ENCODE data around the gene MAP7D3. TPM values are rescaled to one million over a fixed set of nuclear protein-coding genes. Genes with fewer than 3 reads are reported as not detected.

MAP7D3 gene
- total RNA-seq, 1 donor from 2014 or later: 6.6 TPM

DNA sequence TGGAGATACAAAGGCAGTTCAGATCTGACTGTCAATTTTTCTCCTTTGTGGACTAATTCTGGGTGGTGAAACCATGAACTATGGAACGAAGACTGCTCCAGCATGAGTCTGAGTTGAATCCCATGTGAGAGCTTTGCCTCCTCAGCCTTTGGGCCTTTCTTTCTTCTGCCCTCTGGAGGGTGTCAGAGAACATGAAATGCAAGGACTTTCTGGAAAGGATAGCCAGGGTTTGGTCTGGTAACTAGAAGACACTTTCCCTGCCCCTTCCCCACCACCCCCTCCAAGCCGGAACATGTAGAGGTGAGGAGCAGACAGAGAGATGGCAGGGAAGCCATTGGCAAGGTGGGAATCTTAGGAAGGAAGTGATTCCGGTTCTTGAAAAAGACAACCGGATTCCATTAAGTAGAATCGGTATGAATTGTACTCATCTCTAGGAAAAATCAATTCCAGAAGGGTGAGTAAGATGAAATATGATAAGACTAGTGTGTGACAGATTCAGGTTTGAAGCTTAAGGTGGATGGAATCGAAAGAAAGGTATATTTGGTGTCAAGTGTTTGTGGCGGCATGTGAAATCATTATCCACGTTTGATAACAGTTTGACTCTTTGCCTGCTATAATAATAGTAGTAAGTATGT lies 84.9 kb downstream of the MAP7D3 start:
- Mint-ChIP-seq H3K4me3 (ENCODE audit: unreplicated experiment) (no peak overlapping the region), H3K9me3 (ENCODE audit: unreplicated experiment) (no peaks in the 10 kb centered on the region), H3K36me3 (ENCODE audit: low read depth, unreplicated experiment) (no peaks in the 10 kb centered on the region), H3K4me1 (ENCODE audit: unreplicated experiment) (no peaks in the 10 kb centered on the region), H3K27me3 (ENCODE audit: unreplicated experiment) (peaks cover 1% of the 10 kb centered on the region), H3K27ac (ENCODE audit: unreplicated experiment) (no peak overlapping the region)
- TF ChIP-seq, protein P1, sequence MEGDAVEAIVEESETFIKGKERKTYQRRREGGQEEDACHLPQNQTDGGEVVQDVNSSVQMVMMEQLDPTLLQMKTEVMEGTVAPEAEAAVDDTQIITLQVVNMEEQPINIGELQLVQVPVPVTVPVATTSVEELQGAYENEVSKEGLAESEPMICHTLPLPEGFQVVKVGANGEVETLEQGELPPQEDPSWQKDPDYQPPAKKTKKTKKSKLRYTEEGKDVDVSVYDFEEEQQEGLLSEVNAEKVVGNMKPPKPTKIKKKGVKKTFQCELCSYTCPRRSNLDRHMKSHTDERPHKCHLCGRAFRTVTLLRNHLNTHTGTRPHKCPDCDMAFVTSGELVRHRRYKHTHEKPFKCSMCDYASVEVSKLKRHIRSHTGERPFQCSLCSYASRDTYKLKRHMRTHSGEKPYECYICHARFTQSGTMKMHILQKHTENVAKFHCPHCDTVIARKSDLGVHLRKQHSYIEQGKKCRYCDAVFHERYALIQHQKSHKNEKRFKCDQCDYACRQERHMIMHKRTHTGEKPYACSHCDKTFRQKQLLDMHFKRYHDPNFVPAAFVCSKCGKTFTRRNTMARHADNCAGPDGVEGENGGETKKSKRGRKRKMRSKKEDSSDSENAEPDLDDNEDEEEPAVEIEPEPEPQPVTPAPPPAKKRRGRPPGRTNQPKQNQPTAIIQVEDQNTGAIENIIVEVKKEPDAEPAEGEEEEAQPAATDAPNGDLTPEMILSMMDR (IDR thresholded peaks at IDR 0.05; ENCODE audit: unreplicated experiment): no peak
- DNase-seq (ENCODE audit: low spot score): no peak

DNA sequence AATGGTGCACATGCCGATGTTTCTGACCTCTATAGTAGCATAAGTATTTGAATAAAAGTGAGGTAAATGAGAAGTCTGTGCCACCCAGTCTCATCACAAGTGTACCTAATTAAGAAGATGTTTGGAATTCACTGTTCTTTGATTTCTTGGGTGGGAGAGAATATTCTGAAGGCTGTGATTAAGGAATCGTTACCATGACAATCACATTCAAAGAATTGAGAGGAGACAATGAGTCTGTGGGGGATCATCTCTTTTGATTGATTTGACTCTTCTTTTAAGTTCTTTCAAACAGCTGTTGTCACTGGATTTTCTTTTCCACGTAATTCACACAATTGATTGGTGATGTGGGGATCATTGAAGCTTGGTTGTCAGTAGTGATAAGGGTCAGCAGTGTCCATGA lies 85.8 kb downstream of the MAP7D3 start:
- Mint-ChIP-seq H3K9me3 (ENCODE audit: unreplicated experiment) (no peaks in the 10 kb centered on the region), H3K27me3 (ENCODE audit: unreplicated experiment) (peaks cover 1% of the 10 kb centered on the region), H3K36me3 (ENCODE audit: low read depth, unreplicated experiment) (no peaks in the 10 kb centered on the region), H3K4me3 (ENCODE audit: unreplicated experiment) (no peak overlapping the region), H3K27ac (ENCODE audit: unreplicated experiment) (no peak overlapping the region), H3K4me1 (ENCODE audit: unreplicated experiment) (no peaks in the 10 kb centered on the region)
- DNase-seq (ENCODE audit: low spot score): no peak
- TF ChIP-seq, protein P1 (IDR thresholded peaks at IDR 0.05; ENCODE audit: unreplicated experiment): no peak

DNA sequence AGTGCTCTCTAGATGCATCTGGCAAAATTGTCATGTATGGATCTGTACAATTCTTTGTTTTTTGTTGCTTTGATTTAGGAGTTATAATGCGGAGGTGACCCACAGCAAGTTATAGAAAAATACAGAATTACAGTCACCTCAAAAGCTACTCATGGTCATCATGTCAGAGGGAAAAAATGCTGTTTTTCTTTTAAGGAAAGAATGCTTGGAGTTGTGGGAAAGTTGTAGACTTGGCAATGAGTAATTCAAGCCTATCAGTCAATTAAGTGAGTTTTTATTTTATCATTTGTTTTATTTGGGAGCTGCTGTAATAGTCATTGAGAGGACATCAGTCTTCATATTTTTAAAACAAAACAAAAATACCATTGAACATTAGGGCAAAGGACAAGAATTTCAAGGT lies 87.5 kb downstream of the MAP7D3 start:
- H3K4me1 Mint-ChIP-seq (ENCODE audit: unreplicated experiment): no peaks in the 10 kb centered on the region
- no peaks in the 10 kb centered on the region for H3K9me3 Mint-ChIP-seq (ENCODE audit: unreplicated experiment)
- no peak overlapping the region for H3K27ac Mint-ChIP-seq (ENCODE audit: unreplicated experiment)
- H3K36me3 Mint-ChIP-seq (ENCODE audit: low read depth, unreplicated experiment): no peaks in the 10 kb centered on the region
- peaks cover 1% of the 10 kb centered on the region for H3K27me3 Mint-ChIP-seq (ENCODE audit: unreplicated experiment)
- no peak for DNase-seq (ENCODE audit: low spot score)
- H3K4me3 Mint-ChIP-seq (ENCODE audit: unreplicated experiment): no peak overlapping the region
- TF ChIP-seq, protein P1 (IDR thresholded peaks at IDR 0.05; ENCODE audit: unreplicated experiment): no peak

Other genes with a start within 250 kb of the MAP7D3 start
- gene FHL1, start 103.9 kb downstream of the MAP7D3 start, total RNA-seq (ENCODE audit: unreplicated experiment): 5.6 TPM
- gene ADGRG4, start 49.6 kb upstream of the MAP7D3 start, total RNA-seq (ENCODE audit: unreplicated experiment): not detected
- not detected for gene BRS3, start 236.5 kb upstream of the MAP7D3 start, total RNA-seq (ENCODE audit: unreplicated experiment)
- gene HTATSF1, start 246.2 kb upstream of the MAP7D3 start, total RNA-seq (ENCODE audit: unreplicated experiment): 31.6 TPM

All from endothelial cell (in vitro differentiated cells).